Activated CD4-positive, alpha-beta T cell treated with anti-CD3 and anti-CD28 coated beads, Interleukin-2, amount 50 U/mL, for 16 hours (primary cell): Measurements from ENCODE around the gene CHADL.
"Not testable (repeated sequence)": the region's sequence is repeated elsewhere in the genome, so short reads cannot be mapped to it uniquely, and the experiment has no call there.

ENCODE experiments used
- DNase-seq: peaks from one replicate; pipeline ENCODE4 v3.0.0-alpha.2; 2020

Gene CHADL, protein sequence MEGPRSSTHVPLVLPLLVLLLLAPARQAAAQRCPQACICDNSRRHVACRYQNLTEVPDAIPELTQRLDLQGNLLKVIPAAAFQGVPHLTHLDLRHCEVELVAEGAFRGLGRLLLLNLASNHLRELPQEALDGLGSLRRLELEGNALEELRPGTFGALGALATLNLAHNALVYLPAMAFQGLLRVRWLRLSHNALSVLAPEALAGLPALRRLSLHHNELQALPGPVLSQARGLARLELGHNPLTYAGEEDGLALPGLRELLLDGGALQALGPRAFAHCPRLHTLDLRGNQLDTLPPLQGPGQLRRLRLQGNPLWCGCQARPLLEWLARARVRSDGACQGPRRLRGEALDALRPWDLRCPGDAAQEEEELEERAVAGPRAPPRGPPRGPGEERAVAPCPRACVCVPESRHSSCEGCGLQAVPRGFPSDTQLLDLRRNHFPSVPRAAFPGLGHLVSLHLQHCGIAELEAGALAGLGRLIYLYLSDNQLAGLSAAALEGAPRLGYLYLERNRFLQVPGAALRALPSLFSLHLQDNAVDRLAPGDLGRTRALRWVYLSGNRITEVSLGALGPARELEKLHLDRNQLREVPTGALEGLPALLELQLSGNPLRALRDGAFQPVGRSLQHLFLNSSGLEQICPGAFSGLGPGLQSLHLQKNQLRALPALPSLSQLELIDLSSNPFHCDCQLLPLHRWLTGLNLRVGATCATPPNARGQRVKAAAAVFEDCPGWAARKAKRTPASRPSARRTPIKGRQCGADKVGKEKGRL

GRCh38 chr22:41240377-41241132, at the start of gene CHADL:
CHADL (minus strand) TSS chr22:41240931; CDS start chr22:41240881, 50 bp downstream.
- DNase-seq = no peak

GRCh38 chr22:41289671-41290070, 48.9 kb upstream of the CHADL start:
- DNase-seq = no peak

- DNase-seq = no peak
Measured at GRCh38 chr22:41288245-41288946, 47.7 kb upstream of the CHADL start.

DNA sequence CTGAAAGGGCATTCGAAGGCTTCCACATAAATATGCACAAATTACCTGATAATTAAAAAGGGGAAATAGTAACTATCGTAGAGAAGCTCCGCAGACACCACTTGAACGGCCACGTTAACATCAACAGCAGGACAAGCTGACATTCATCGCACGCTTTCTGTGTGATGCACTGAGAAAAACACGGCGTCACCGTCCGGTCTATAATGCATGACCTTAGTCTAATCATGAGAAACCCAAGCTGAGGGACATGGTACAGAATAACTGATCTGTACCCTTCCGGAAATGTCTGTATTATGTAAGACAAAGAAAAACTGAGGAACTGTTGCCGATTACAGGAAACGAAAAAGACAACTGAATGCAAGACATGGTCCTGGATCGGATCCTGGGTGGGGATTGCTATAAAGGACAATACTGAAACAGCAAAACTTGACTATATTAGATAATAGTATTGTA, 45.9 kb upstream of the CHADL start:
- peak; percentile 61 for DNase-seq

- peak; percentile 100 for DNase-seq
Measured at GRCh38 chr22:41285820-41286638, 45.3 kb upstream of the CHADL start, which contains the start of gene RANGAP1. RANGAP1 (minus strand) TSS chr22:41286187; CDS start chr22:41281044, 5,143 bp downstream.

DNA sequence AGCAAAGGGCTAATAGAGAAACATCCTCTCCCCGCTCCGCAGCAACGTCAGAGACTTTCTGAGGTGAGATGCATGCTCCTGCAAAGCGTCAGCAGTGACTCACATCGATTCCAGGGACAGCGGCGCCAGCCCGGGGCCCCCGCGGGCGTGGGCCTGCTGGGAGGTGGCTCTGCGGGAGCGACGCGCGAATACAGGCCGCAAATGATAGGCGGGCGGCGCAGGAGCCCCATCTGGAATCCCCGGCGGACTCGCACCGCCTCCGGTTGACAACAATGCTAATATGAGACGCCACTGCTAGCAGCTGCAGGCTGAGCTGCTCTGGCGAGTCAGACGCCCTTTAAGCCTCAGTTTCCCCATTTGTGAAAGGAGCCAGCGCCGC, 44.7 kb upstream of the CHADL start:
- DNase-seq = peak; percentile 91

DNA sequence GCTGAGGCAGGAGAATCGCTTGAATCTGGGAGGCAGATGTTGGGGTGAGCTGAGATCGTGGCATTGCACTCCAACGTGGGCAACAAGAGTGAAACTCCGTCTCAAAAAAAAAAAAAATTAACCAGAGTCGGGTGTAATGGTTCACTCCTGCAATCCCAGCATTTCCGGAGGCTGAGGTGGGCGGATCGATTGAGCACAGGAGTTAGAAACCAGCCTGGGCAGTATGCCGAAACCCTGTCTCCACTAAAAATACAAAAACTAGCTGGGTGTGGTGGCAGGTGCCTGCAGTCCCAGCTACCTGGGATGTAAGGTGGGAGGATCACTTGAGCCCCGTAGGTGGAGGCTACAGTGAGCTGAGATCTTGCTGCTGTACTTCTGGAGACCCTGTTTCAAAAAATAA, 43.7 kb upstream of the CHADL start:
- DNase-seq = no peak

DNA sequence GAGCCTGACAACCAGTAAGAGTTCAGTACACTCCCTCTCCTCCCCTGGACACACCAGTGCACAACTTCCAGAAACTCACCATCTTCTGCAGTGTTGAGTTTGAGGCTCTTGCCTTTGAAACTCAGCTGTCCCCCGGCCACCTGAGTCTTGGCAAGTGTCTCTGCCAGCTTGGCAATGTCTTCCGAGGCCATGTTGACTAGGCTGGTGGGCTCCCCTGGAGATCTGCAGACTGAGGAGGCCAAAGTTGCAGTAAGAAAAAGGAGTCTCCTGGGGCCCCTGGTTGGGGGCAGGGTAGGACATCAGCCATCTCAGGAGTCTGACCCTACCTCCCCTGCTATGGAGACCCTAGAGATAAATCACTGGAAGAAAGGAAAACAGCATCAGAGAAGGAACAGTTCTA, 40.1 kb upstream of the CHADL start:
- DNase-seq = no peak

- DNase-seq = no peak
Measured at GRCh38 chr22:41280065-41280464, 39.3 kb upstream of the CHADL start.

- no peak for DNase-seq
Measured at GRCh38 chr22:41274856-41275255, 34.1 kb upstream of the CHADL start.

DNA sequence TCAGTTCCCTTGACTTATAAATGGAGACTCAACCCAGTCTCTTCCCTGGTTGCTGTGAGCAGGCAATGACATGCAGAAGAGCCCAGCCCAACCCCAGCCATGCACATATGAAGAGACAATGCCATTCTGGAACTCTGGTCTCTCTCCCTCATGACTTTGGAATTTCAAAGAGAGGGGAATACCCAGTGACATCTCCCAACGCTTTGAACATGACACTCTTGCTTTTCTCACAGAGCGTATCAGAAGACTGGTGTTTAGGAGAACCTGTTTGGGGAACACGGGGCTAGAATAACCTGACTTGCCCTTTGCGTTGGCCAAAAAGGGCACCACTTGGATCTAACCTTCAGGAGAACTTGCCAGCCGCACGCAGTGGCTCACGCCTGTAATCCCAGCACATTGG, 32.4 kb upstream of the CHADL start:
- DNase-seq = no peak

DNA sequence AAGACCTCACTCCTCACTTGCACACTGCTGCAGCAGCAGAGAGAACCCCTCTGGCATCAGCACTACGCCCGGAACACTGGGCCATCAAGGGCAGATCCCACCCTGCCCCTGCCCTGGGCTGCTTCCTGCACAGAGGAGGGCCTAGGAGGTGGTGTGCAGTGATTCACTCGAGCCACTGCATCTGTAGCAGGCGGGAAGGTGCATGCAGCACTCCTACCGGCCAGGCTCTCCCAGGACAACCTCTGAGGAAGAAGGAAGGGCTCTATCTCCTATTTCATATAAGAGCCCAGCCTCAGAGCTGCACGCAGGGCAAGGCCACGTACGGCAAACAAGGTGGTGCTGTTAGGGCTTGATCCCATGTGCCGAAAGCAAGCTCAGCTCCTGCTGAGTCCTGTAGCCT, 31.1 kb upstream of the CHADL start:
- DNase-seq = no peak

DNA sequence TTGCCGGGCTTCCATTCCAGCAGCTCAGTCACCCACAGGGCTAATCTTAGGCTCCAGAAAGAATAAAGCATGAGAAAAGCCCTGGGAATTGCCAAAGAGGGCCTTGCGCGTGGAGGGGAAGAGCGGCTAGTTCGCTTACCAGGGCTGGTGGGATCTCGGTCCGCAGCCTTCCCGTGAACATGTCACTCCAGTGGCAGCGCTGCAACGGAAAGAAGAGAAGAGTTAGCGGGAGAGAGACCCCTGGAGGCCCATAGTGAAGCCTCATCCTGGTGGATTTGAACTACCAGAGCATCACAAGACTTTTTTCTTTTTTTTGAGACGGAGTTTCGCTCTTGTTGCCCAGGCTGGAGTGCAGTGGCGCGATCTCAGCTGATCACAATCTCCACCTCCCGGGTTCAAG, 27.2 kb upstream of the CHADL start:
- no peak for DNase-seq

- DNase-seq = no peak
Measured at GRCh38 chr22:41264408-41264941, 23.7 kb upstream of the CHADL start.

DNA sequence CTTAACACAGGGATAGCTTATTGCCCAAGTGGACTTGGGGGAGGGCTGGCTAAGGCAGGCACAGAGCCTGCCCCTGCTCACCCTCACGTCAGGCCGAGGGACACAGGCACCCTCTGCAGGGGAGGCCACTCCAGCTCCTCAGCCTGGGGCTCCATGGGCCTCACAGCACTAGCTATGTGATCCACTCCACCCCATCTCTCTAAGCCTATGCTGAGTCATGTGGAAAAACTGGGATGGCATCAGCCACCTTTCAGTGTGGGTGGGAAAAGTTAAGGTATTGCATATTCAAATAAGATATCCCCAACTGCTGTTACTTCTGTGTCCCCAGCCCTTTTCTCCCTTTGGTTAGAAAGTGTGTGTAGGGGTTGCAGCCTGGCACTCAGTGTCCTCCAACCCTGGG, 23.0 kb upstream of the CHADL start:
- DNase-seq = no peak

- no peak for DNase-seq
Measured at GRCh38 chr22:41262250-41262765, 21.6 kb upstream of the CHADL start.

- DNase-seq = no peak
Measured at GRCh38 chr22:41261541-41262249, 21.0 kb upstream of the CHADL start.

DNA sequence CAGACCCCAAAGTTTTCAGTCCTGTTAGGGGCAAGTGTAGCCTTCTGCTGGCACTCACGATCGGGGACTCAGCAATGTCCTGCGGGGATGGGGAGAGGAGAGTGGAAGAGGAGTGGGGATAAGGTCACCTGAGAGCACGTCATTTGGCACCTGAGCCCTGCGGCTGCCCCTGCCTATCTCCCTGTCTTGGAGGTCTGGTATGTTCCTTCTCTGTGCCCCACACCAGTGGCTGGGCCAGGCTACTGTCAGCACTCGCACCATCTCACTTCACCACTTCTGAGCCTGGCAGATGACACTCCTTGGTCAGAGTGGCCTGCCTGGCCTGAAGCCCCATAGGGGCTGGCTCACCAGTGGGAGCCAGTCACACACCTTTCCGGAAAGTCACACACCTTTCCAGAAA, 20.1 kb upstream of the CHADL start:
- DNase-seq = no peak

- not testable (repeated sequence) for DNase-seq
Measured at GRCh38 chr22:41259756-41260155, 19.0 kb upstream of the CHADL start.

DNA sequence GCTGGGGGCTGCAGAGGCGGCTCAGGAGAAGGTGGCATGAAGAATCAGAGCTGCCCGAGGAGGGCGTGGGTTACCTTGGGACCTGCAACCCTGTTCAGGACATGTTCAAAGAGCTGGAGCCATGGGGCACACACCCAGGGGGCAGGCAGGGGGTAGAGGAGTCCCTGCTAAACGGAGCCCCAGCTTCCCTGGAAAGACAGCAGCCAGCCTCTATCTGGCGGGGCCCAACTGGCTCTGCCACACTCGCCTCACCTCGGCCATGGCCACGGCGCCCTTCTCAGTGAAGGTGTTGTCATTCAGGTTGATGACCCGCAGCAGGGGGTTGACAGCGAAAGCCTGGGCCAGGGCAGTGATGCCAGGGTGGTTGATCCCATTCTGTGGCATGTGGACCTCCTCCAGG, 17.0 kb upstream of the CHADL start:
- DNase-seq = no peak
